Stomach (tissue), 4 donors: Measurements from ENCODE around the gene S100A3.

Experiments used
- POLR2A ChIP-seq, 4 donors: fragments of 450-650 bp; IDR thresholded peaks; one replicate each; pipeline ENCODE4 v1.6.1; 2016; ENCODE audit warnings: antibody characterized with exemption in 4 of 4, control low read depth in 2 of 4, mild to moderate bottlenecking in 1 of 4, moderate library complexity in 1 of 4
- POLR2AphosphoS5 ChIP-seq, 3 donors: sonication (generic); formaldehyde crosslinking; IDR thresholded peaks; one replicate each; pipeline ENCODE4 v1.6.1; 2016; ENCODE audit warnings: antibody characterized with exemption in 3 of 3

DNA sequence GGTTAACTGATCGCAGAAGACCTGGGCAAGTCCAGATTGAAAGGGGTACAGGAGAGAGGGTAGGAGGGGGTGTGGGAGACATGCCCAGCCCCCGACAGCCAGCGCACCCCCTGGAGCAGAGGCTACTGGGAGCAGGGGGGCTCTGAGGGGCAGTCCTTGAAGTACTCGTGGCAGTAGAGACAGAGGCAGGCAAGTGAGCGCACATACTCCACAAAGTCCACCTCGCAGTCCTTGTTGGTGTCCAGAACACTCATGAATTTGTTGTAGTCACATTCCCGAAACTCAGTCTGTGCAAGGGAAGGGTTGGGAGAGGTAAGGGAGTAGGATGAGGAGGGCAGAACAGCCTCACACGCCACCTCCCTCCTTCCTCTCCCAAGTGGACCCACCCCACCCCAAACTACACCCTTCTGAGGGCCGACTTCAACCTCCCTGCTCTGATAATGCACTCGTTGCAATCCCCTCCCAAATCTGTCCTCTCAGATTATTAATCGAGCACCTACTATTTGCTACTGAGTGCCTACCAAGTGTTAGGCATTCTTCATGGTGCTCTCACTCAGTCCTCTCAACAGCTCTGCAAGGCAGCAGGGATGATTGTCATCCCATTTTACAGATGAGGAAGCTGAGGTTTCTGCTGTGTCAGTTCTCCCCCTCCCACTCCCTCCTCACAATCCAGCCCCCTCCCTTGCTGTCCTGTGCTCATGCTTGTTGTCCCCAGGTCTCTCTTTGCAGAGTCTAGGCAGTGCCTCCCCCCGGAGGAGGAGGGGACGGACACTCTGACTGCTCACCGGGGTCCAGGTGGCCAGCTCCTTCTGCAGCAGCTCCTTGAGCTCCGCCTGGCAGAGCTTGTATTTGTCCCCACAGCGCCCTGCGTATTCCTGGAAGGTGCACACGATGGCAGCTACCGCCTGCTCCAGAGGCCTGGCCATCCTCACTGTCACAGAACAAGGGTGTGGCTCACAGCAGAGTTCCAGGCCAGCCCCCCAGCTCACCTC, 1.2 kb downstream of the S100A3 start:
- TF ChIP-seq POLR2A (IDR thresholded peaks at IDR 0.05) (no peak), POLR2AphosphoS5 (IDR thresholded peaks at IDR 0.05) (no peak)
